ENCODE results near the gene NOTCH4.

DNA sequence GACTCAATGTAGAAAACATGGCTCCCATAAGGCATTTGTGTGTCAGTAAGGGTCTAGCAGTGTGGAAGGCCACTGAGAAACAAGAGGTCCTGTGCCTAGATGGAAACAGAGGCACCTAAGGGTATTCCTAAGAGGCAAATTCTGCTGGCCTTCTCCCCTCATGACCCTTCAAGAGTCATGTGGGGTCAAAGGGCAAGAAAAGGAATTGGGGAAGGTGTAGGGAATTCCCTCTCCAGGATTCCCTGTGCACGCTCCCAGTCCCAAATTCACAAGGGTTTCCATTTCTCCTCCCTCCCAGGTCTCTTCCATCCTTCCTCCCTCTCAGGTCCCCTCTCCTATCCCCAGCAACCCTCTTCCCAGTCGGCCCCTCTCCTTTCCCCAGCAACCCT lies 48.6 kb downstream of the NOTCH4 start:
- TF ChIP-seq, protein P1, sequence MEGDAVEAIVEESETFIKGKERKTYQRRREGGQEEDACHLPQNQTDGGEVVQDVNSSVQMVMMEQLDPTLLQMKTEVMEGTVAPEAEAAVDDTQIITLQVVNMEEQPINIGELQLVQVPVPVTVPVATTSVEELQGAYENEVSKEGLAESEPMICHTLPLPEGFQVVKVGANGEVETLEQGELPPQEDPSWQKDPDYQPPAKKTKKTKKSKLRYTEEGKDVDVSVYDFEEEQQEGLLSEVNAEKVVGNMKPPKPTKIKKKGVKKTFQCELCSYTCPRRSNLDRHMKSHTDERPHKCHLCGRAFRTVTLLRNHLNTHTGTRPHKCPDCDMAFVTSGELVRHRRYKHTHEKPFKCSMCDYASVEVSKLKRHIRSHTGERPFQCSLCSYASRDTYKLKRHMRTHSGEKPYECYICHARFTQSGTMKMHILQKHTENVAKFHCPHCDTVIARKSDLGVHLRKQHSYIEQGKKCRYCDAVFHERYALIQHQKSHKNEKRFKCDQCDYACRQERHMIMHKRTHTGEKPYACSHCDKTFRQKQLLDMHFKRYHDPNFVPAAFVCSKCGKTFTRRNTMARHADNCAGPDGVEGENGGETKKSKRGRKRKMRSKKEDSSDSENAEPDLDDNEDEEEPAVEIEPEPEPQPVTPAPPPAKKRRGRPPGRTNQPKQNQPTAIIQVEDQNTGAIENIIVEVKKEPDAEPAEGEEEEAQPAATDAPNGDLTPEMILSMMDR (IDR thresholded peaks at IDR 0.05; ENCODE audit: low read length), result no peak
- no peak for TF ChIP-seq EZH2 (optimal IDR thresholded peaks at IDR 0.05; ENCODE audit: low read depth, low read length)
- no peak for TF ChIP-seq EZH2phosphoT487 (IDR thresholded peaks at IDR 0.05; ENCODE audit: low read length)

Measured in MM.1S (cell line).